WTC11 (cell line): ENCODE data around the gene FAN1. TPM values are rescaled to one million over a fixed set of nuclear protein-coding genes. Genes with fewer than 3 reads are reported as not detected.

Source experiments
- ATAC-seq: fragments of 200-7000 bp; cut with Tn5 transposase; 2 replicates; pipeline ENCODE4 v1.10.0; 2021; ENCODE audit warnings: mild to moderate bottlenecking, moderate library complexity
- CTCF ChIA-PET: fragments of 300-600 bp; sonication (Branson Sonifier 250); formaldehyde crosslinking; loops from one replicate; lab custom pipeline; 2021; ENCODE audit warnings: antibody characterized with exemption; lab: Charles Lee
- POLR2A ChIA-PET: fragments of 350-600 bp; sonication (Branson Sonifier 250); formaldehyde crosslinking; loops from one replicate; lab custom pipeline; 2021; ENCODE audit warnings: antibody characterized with exemption; lab: Charles Lee
- DNase-seq: peaks from one replicate; pipeline ENCODE4 v3.0.0; 2021; ENCODE audit warnings: low spot score
- H3K27ac Mint-ChIP-seq: 2 replicates; pipeline ENCODE4 v1.8.0; 2021; ENCODE audit warnings: mixed read lengths
- H3K27me3 Mint-ChIP-seq: 2 replicates; pipeline ENCODE4 v1.8.0; 2021; ENCODE audit warnings: low read depth, mild to moderate bottlenecking, moderate library complexity, mixed read lengths
- H3K36me3 Mint-ChIP-seq: 2 replicates; pipeline ENCODE4 v1.8.0; 2021; ENCODE audit warnings: mixed read lengths
- H3K4me1 Mint-ChIP-seq: 2 replicates; pipeline ENCODE4 v1.8.0; 2022; ENCODE audit warnings: mixed read lengths
- H3K4me3 Mint-ChIP-seq: 2 replicates; pipeline ENCODE4 v1.8.0; 2021; ENCODE audit warnings: mild to moderate bottlenecking, moderate library complexity, mixed read lengths
- H3K9me3 Mint-ChIP-seq: 2 replicates; pipeline ENCODE4 v1.8.0; 2021; ENCODE audit warnings: mixed read lengths
- CBFB ChIP-seq: sonication (generic); formaldehyde crosslinking; IDR thresholded peaks from 2 replicates; pipeline ENCODE4 v1.8.1; 2022; ENCODE audit warnings: mild to moderate bottlenecking, low read depth, missing genetic modification reagents
- ELF4 ChIP-seq: sonication (generic); formaldehyde crosslinking; IDR thresholded peaks from 2 replicates; pipeline ENCODE4 v1.8.1; 2022; ENCODE audit warnings: low read depth, mild to moderate bottlenecking, moderate library complexity, missing genetic modification reagents
- ESRRA ChIP-seq: sonication (generic); formaldehyde crosslinking; IDR thresholded peaks from 2 replicates; pipeline ENCODE4 v1.8.1; 2022; ENCODE audit warnings: mild to moderate bottlenecking, missing genetic modification reagents, borderline replicate concordance
- IRF2 ChIP-seq: sonication (generic); formaldehyde crosslinking; IDR thresholded peaks from 2 replicates; pipeline ENCODE4 v1.8.0; 2022; ENCODE audit warnings: low read depth, missing genetic modification reagents, borderline replicate concordance
- MXD4 ChIP-seq: fragments of 250-450 bp; sonication (Bioruptor Pico); IDR thresholded peaks from 2 replicates; pipeline ENCODE4 v1.8.0; 2021; ENCODE audit warnings: mild to moderate bottlenecking, moderate library complexity, borderline replicate concordance
- NFATC4 ChIP-seq: fragments of 250-450 bp; sonication (Bioruptor Pico); IDR thresholded peaks from 2 replicates; pipeline ENCODE4 v1.9.0; 2021; ENCODE audit warnings: mild to moderate bottlenecking
- NFYB ChIP-seq: sonication (generic); formaldehyde crosslinking; conservative IDR thresholded peaks from 2 replicates; pipeline ENCODE4 v1.8.0; 2022; ENCODE audit warnings: low read depth, missing genetic modification reagents
- NR2C2 ChIP-seq: sonication (generic); formaldehyde crosslinking; IDR thresholded peaks from 2 replicates; pipeline ENCODE4 v1.8.0; 2022; ENCODE audit warnings: mild to moderate bottlenecking, missing genetic modification reagents
- PRRX2 ChIP-seq: fragments of 250-450 bp; sonication (Bioruptor Pico); IDR thresholded peaks from 2 replicates; pipeline ENCODE4 v1.8.0; 2021; ENCODE audit warnings: mild to moderate bottlenecking
- RELA ChIP-seq: sonication (generic); formaldehyde crosslinking; IDR thresholded peaks from 2 replicates; pipeline ENCODE4 v1.8.1; 2022; ENCODE audit warnings: missing genetic modification reagents, mild to moderate bottlenecking, borderline replicate concordance
- TEAD1 ChIP-seq: sonication (generic); formaldehyde crosslinking; IDR thresholded peaks from 2 replicates; pipeline ENCODE4 v1.8.0; 2022; ENCODE audit warnings: mild to moderate bottlenecking, missing genetic modification reagents
- ZNF219 ChIP-seq: sonication (generic); formaldehyde crosslinking; IDR thresholded peaks from 2 replicates; pipeline ENCODE4 v1.8.0; 2023; ENCODE audit warnings: missing genetic modification reagents, mild to moderate bottlenecking, borderline replicate concordance
- ZNF396 ChIP-seq: fragments of 250-450 bp; sonication (Bioruptor Pico); IDR thresholded peaks from 2 replicates; pipeline ENCODE4 v1.8.0; 2021; ENCODE audit warnings: mild to moderate bottlenecking, moderate library complexity, borderline replicate concordance
- ZNF416 ChIP-seq: fragments of 250-450 bp; sonication (Bioruptor Pico); IDR thresholded peaks from 2 replicates; pipeline ENCODE4 v1.9.0; 2021; ENCODE audit warnings: mild to moderate bottlenecking, inconsistent platforms
- ZNF423 ChIP-seq: fragments of 250-450 bp; sonication (Bioruptor Pico); IDR thresholded peaks from 2 replicates; pipeline ENCODE4 v2.1.2; 2022; ENCODE audit warnings: mild to moderate bottlenecking, moderate library complexity
- total RNA-seq: library from RNA; stranded (reverse); gene quantifications from 3 replicates; pipeline ENCODE4 v1.2.3, GENCODE V29; 2021
- TF ChIP-seq, protein P1 (sequence below): sonication (generic); formaldehyde crosslinking; IDR thresholded peaks from 2 replicates; pipeline ENCODE4 v1.8.0; 2022; ENCODE audit warnings: mild to moderate bottlenecking, missing genetic modification reagents
- TF ChIP-seq, protein P2 (sequence below): sonication (generic); formaldehyde crosslinking; IDR thresholded peaks from 2 replicates; pipeline ENCODE4 v1.8.0; 2022; ENCODE audit warnings: mild to moderate bottlenecking, missing genetic modification reagents
- TF ChIP-seq, protein P3 (sequence below): fragments of 250-450 bp; sonication (Bioruptor Pico); IDR thresholded peaks from 2 replicates; pipeline ENCODE4 v1.9.0; 2021; ENCODE audit warnings: mild to moderate bottlenecking, borderline replicate concordance
- TF ChIP-seq, protein P4 (sequence below): sonication (generic); formaldehyde crosslinking; IDR thresholded peaks from 2 replicates; pipeline ENCODE4 v1.8.1; 2022; ENCODE audit warnings: low read depth, missing genetic modification reagents, borderline replicate concordance
- TF ChIP-seq, protein P5 (sequence below): sonication (generic); formaldehyde crosslinking; IDR thresholded peaks from 2 replicates; pipeline ENCODE4 v1.8.0; 2022; ENCODE audit warnings: mild to moderate bottlenecking, missing genetic modification reagents

FAN1 gene
- total RNA-seq, 1 experiment from 2014 or later = 22.8 TPM

DNA sequence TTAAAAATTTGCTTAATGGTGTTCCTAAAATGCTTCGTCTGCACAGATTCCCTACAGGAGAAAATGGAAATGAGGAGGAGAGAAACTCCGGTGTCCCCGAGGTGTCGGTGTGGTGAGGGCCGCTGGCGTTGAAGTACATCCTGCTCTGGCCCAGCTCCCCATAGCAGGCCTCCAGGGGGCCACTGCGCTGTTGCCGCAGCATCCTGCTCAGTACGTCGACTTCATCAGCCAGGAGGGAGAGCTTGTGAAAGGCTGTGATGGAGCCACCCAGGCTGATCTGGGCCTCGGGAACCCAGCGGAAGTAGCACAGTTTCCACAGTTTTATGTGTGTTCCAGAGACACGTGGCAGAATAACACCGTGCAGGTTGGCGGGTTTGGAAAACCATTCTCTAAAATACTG, 37.8 kb downstream of the FAN1 start:
- peak overlapping the region; percentile 22; the same call in 1 of the 2 replicates for H3K27ac Mint-ChIP-seq
- TF ChIP-seq, protein P1, sequence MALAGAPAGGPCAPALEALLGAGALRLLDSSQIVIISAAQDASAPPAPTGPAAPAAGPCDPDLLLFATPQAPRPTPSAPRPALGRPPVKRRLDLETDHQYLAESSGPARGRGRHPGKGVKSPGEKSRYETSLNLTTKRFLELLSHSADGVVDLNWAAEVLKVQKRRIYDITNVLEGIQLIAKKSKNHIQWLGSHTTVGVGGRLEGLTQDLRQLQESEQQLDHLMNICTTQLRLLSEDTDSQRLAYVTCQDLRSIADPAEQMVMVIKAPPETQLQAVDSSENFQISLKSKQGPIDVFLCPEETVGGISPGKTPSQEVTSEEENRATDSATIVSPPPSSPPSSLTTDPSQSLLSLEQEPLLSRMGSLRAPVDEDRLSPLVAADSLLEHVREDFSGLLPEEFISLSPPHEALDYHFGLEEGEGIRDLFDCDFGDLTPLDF = no peak
- TF ChIP-seq, all 79 proteins: peak for 0
- H3K36me3 Mint-ChIP-seq = peaks cover 71% of the 10 kb centered on the region
- no peak overlapping the region for H3K4me3 Mint-ChIP-seq
- H3K4me1 Mint-ChIP-seq = peaks cover 2% of the 10 kb centered on the region; the same call in 1 of the 2 replicates
- ChIA-PET POLR2A (no interaction called here), CTCF (interaction anchor here (1.0 to 4.1 kb wide), 4 partner anchors 28 to 256 kb away, joined by 3 to 23 read pairs (median 4); no protein-coding TSS in a partner anchor)
- ATAC-seq (peak; percentile 63), DNase-seq (peak; percentile 24)
- no peaks in the 10 kb centered on the region for H3K27me3 Mint-ChIP-seq
- H3K9me3 Mint-ChIP-seq = no peaks in the 10 kb centered on the region

DNA sequence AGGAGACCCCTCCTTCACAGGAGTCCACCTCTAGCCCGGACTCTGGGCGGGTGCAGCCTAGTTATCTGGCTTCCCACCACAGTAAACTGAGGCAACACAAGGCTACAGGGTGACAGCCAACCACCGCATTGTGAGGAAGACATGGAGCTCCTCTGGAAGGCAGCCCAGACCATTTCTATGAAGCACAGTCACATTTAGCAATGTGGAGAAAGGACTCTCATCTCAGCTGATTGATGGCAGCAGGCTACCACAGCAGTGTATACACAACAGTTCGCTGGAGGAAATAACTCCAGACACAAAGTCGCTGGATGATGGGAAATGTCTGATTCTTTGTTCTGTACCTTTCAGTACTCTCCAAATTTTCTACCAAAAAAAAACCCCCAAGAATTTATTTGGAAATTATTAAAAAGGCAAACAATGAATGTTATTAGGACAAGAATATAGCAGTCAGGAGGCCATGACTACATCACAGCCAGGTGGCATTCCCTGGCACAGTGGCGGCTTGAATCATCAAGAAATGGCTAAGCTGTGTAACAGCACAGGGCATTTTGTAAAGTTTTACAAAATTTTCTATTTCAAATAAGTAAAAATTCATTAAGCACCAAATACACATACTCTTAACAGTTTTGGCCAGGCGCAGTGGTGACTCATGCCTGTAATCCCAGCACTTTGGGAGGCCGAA, 40.1 kb downstream of the FAN1 start:
- H3K4me3 Mint-ChIP-seq = no peak overlapping the region
- ChIA-PET CTCF (interaction anchor here (4.1 kb wide), 1 partner anchor 185 kb away, joined by 23 read pairs; no protein-coding TSS in a partner anchor), POLR2A (no interaction called here)
- no peak overlapping the region for H3K27ac Mint-ChIP-seq
- no peaks in the 10 kb centered on the region for H3K9me3 Mint-ChIP-seq
- TF ChIP-seq PRRX2 (CRISPR knock-in tag) = no peak
- TF ChIP-seq CBFB (CRISPR knock-in tag) = no peak
- TF ChIP-seq NFYB (CRISPR knock-in tag) = no peak
- TF ChIP-seq, protein P2, sequence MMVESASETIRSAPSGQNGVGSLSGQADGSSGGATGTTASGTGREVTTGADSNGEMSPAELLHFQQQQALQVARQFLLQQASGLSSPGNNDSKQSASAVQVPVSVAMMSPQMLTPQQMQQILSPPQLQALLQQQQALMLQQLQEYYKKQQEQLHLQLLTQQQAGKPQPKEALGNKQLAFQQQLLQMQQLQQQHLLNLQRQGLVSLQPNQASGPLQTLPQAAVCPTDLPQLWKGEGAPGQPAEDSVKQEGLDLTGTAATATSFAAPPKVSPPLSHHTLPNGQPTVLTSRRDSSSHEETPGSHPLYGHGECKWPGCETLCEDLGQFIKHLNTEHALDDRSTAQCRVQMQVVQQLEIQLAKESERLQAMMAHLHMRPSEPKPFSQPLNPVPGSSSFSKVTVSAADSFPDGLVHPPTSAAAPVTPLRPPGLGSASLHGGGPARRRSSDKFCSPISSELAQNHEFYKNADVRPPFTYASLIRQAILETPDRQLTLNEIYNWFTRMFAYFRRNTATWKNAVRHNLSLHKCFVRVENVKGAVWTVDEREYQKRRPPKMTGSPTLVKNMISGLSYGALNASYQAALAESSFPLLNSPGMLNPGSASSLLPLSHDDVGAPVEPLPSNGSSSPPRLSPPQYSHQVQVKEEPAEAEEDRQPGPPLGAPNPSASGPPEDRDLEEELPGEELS (CRISPR knock-in tag) = no peak
- TF ChIP-seq, protein P3, sequence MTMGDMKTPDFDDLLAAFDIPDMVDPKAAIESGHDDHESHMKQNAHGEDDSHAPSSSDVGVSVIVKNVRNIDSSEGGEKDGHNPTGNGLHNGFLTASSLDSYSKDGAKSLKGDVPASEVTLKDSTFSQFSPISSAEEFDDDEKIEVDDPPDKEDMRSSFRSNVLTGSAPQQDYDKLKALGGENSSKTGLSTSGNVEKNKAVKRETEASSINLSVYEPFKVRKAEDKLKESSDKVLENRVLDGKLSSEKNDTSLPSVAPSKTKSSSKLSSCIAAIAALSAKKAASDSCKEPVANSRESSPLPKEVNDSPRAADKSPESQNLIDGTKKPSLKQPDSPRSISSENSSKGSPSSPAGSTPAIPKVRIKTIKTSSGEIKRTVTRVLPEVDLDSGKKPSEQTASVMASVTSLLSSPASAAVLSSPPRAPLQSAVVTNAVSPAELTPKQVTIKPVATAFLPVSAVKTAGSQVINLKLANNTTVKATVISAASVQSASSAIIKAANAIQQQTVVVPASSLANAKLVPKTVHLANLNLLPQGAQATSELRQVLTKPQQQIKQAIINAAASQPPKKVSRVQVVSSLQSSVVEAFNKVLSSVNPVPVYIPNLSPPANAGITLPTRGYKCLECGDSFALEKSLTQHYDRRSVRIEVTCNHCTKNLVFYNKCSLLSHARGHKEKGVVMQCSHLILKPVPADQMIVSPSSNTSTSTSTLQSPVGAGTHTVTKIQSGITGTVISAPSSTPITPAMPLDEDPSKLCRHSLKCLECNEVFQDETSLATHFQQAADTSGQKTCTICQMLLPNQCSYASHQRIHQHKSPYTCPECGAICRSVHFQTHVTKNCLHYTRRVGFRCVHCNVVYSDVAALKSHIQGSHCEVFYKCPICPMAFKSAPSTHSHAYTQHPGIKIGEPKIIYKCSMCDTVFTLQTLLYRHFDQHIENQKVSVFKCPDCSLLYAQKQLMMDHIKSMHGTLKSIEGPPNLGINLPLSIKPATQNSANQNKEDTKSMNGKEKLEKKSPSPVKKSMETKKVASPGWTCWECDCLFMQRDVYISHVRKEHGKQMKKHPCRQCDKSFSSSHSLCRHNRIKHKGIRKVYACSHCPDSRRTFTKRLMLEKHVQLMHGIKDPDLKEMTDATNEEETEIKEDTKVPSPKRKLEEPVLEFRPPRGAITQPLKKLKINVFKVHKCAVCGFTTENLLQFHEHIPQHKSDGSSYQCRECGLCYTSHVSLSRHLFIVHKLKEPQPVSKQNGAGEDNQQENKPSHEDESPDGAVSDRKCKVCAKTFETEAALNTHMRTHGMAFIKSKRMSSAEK (CRISPR knock-in tag) = no peak
- TF ChIP-seq IRF2 (CRISPR knock-in tag) = no peak
- no peak for TF ChIP-seq ELF4 (CRISPR knock-in tag)
- TF ChIP-seq ESRRA (CRISPR knock-in tag) = no peak
- no peak for TF ChIP-seq ZNF423 (CRISPR knock-in tag)
- TF ChIP-seq NFATC4 (CRISPR knock-in tag) = no peak
- TF ChIP-seq, protein P4, sequence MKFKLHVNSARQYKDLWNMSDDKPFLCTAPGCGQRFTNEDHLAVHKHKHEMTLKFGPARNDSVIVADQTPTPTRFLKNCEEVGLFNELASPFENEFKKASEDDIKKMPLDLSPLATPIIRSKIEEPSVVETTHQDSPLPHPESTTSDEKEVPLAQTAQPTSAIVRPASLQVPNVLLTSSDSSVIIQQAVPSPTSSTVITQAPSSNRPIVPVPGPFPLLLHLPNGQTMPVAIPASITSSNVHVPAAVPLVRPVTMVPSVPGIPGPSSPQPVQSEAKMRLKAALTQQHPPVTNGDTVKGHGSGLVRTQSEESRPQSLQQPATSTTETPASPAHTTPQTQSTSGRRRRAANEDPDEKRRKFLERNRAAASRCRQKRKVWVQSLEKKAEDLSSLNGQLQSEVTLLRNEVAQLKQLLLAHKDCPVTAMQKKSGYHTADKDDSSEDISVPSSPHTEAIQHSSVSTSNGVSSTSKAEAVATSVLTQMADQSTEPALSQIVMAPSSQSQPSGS (CRISPR knock-in tag) = no peak
- TF ChIP-seq NR2C2 (CRISPR knock-in tag) = no peak
- TF ChIP-seq, protein P5, sequence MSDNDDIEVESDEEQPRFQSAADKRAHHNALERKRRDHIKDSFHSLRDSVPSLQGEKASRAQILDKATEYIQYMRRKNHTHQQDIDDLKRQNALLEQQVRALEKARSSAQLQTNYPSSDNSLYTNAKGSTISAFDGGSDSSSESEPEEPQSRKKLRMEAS (CRISPR knock-in tag) = no peak
- TF ChIP-seq RELA (CRISPR knock-in tag) = no peak
- TF ChIP-seq ZNF219 (CRISPR knock-in tag) = no peak
- TF ChIP-seq MXD4 (CRISPR knock-in tag) = no peak
- no peak for TF ChIP-seq ZNF416 (CRISPR knock-in tag)
- no peak for TF ChIP-seq TEAD1 (CRISPR knock-in tag)
- no peak for TF ChIP-seq ZNF396
- no peak for ATAC-seq
- H3K27me3 Mint-ChIP-seq = no peaks in the 10 kb centered on the region
- no peak for DNase-seq
- peaks cover 10% of the 10 kb centered on the region for H3K4me1 Mint-ChIP-seq
- peaks cover 67% of the 10 kb centered on the region for H3K36me3 Mint-ChIP-seq
